CMK (cell line): ENCODE measurements around the gene RPL28.

ENCODE experiments used
- DNase-seq: peaks from one replicate; pipeline ENCODE4 v3.0.0-alpha.2; 2010; ENCODE audit warnings: low read depth

Gene RPL28

DNA sequence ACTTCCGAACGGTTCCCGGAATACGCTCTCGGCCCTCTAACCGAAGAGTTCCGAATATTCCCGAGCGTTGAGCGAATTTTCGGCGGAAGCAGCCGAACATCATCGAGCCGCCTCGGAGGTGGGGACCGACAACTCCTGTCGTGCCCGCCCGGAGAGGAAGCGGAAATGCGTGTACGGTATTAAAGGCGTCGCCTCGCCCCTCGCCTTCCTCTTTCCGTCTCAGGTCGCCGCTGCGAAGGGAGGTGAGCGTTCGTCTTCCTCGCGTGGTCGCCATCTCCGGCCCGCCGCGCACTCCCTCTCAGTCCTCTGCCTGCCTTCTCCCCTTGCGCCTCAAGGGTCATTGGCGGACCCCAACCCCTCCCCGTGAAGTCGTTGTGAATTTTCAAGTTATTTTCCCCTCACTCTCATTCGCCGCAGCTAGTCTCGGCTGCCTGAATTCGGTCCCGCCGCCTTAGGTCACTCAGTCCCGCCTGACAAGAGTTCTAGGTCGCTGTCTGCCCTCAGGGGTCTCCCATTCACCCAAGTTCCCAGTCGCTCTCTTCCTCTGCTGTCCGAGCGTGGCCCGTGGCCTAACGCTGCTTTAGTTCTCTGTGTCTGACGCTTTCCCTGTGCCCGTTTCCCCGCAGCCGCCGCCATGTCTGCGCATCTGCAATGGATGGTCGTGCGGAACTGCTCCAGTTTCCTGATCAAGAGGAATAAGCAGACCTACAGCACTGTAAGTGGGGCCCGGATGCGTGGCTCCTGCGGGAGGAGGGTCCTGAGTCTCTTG lies at the start of gene RPL28:
RPL28 (plus strand) TSS at position 209 of the 769 bp plus-strand sequence; CDS start at position 635, 426 bp downstream.
- DNase-seq, result peak; percentile 95

DNA sequence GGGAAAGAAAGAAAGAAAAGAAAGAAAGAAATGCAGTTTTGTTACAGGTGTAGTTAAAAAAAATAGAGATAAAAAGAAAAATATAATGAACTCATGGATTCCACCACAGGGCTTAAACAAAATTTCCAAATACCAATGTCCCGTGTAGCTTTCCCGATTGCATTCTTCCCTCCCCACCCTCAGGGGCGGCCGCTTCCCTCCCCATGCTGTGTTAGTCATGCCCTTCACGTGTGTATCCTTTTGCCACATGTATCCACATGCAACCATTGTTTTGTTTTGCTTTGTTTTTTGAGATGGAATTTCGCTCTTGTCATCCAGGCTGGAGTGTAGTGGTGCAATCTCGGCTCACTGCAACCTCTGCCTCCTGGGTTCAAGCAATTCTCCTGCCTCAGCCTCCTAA lies 49.6 kb upstream of the RPL28 start:
- DNase-seq, result no peak

DNA sequence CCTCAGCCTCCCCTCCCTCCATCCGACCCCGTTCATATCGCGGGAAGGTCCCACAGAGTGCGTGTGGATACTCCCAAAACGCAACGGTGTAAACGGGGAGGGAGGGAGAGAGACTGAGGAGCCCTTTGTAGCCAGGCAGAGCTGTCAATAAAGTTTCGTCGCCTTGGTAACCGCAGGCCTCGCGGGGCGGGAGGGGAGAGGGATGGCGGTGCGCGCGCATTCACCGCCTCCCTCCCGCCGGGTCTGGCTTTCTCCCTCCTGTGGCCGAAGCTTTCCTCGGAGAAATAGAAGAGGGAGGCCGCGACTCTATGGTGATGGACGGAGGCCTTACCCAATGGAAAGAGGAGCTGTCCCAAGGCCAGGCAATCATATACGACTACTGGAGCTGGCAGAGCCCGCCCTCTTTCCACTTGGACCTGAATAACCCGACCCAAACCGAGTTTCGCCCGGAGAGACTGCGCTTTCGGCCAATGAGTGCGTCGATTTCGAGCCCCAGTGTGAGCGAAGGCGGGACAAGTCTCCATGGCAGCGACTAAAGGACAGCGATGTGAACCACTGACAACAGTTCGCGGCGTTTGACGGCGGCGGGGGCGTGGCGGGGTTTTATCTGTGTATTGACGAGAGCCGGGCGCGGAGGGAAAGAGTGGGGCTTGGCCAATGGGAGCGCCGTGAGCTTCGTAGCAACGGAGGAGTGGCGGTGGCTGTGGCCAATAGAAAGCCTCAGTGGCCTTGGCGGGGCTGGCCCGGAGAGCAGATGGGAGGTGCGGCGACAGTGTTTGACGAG lies 46.4 kb upstream of the RPL28 start, which contains the start of gene KMT5C:
KMT5C (plus strand) TSS at position 772 of the 784 bp plus-strand sequence. CDS start 2,061 bp downstream, outside the sequence.
- DNase-seq, result peak; percentile 100

DNA sequence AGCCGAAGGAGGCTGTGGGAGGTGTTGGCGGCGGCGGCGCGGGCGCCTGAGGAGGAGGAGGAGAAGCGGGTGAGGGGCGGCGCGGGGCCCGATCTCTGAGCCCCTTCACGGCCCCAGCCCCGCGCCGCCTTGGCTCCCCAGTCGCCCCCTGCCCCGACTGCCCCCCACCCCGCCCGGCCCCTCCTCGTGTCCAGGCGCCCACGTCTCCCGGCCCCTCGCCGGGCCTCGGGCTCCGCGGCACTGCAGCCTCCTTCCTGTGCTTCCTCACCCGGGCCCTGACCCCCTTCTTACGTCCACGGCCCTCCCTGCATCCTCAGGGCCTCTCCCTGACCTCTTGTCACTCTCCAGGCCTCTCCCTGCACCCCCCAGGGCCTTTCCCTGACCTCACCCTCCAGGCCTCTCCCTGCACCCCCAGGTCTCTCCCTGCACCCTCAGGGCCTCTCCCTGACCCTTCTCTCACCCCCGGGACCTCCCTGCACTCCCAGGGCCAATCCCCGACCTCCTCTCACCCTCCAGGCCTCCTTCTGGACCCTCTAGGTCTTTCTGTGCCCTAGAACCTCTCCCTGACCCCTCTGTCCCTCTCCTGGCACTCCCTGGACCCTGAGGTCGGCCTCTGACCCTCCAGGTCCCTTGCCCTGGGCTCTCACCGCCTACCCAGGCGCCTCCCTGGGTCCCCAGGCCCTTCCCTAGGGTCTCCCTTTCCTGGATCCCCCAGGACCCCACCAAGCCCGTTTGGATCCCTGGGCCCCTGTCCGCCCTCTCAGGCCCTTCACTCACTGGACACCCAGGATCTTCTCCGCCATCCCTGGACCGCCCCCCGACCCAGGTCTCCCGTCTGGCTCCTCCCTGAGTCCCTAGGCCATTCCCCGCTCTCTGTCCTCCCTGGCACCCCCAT lies 45.6 kb upstream of the RPL28 start:
- peak; percentile 44 for DNase-seq

DNA sequence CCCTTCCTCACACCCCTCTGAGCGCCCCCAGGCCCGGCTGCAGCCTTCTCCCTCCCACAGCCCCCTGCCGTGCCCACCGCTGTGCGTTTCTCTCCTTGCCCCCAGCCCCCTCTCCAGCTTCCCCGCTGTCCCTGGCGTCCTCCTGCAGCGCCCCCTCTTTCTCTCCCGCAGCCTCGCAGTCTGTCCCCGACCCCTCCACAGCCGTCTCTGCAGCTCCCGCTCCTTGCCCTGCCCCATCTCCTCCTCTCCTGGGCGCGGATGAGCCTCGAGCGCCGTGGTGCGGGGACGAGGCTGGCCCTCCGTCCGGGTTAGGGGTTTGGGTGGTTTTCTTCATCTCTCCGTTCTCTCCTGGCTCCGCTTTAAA lies 45.0 kb upstream of the RPL28 start:
- peak; percentile 22 for DNase-seq

DNA sequence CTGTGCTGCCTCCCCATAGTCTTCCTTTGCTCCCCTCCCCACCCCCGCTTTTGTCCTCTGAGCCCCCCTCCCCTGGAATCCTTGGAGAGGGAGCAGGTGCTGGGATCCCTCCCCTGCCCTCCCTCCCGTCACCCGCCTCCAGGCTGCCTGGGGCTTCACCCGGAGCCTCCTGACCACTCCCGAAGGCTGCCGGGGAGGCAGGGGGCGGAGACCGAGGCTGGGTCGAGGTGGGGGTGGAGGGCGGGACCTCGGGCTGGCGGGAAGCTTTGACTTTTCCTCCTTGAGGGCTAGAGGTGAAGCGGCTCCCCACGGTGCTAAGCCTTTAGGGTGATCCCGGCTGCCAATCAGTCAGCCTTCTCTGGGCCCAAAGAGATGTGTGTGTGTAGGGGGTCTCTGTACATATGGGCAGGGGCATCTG lies 44.6 kb upstream of the RPL28 start:
- peak; percentile 68 for DNase-seq

DNA sequence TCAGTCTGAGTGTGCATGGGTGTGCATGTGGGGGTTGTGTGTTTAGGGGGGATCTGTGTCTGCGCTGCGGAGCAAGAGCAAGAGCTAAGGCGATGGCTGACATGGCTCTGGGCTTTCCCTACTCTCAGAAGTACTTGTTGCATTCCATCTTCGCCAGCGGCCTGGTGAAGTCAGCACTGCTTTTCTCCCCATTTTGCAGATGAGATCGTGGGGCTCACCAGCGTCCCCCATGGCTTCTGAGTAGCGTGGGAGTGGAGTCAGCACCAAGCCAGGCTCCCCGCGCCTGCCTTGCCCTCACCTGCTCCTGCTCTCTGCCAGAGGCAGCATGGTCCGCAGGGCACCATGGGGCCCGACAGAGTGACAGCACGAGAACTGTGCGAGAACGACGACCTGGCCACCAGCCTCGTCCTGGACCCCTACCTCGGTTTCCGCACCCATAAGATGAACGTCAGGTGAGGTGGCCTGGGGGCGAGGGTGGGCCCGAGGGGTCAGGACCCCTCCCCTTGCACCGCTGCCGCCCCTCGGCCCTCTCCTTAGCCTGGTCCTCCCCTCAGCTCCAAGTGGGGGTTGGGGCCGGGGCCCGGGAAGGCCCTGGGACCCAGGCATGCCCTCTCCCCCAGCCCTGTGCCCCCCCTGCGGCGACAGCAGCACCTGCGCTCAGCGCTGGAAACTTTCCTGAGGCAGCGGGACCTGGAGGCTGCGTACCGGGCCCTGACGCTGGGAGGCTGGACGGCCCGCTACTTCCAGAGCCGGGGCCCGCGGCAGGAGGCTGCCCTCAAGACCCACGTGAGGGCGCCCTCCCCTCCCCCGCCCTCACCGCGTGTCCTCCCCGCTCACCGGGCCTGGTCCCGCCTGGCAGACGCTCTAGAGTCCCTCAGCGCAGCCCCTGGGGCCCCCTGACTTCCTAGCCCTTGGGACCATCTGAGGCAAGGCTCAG lies 43.9 kb upstream of the RPL28 start:
- DNase-seq, result no peak

DNA sequence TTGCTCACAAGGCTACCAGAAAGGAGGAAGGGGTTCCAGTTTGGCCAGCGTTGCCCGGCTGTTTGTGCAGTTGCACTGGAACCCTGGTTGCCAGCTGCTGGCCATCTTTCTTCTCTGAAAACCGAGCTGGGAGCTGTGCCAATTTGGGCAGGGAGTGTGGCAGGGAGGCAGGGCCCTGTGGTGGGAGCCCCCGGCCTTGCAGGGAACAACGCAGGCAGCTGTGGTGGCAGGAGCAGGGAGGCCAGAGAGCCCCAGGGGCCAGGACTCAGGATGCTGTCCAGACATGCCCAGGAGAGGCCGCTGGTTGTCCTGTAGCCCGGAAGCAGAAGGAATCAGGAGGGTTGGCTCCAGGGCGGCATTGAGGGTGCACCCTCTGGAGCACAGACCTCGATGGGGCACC lies 41.3 kb upstream of the RPL28 start:
- DNase-seq, result no peak

DNA sequence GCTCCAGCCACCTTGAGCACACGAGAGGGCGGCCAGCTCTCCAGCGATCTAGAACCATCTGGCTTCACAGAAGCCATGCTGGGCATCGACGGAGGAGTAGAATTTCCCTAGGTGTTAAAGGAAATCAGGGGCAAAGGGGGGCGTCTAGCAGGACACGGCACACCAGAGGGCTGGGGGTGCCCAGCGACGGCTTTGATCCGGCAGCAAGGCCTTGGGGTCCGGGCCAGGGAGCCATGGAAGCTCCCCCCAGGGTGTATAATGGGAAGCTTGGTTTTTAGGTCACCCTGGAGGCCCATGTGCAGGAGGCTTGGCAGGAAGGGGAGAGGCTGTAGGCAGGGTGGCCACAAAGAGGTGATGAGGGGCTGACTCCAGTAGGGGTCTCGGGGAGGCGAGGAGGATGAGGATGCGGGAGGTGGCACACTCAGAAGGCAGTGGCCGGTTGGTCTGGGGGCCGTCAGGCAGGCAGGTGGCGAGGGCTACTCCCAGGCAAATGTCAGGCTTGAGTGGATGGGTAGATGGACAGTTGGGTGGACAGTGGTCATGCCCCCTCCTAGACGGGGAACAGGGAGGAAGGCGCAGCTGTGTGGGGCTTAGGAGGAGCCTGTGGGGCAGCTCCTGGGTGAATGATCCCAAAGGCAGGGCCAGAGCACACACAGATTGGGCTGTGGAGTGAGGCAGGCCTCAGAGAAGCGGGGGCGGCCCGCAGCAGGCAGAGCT lies 40.5 kb upstream of the RPL28 start:
- DNase-seq, result no peak

DNA sequence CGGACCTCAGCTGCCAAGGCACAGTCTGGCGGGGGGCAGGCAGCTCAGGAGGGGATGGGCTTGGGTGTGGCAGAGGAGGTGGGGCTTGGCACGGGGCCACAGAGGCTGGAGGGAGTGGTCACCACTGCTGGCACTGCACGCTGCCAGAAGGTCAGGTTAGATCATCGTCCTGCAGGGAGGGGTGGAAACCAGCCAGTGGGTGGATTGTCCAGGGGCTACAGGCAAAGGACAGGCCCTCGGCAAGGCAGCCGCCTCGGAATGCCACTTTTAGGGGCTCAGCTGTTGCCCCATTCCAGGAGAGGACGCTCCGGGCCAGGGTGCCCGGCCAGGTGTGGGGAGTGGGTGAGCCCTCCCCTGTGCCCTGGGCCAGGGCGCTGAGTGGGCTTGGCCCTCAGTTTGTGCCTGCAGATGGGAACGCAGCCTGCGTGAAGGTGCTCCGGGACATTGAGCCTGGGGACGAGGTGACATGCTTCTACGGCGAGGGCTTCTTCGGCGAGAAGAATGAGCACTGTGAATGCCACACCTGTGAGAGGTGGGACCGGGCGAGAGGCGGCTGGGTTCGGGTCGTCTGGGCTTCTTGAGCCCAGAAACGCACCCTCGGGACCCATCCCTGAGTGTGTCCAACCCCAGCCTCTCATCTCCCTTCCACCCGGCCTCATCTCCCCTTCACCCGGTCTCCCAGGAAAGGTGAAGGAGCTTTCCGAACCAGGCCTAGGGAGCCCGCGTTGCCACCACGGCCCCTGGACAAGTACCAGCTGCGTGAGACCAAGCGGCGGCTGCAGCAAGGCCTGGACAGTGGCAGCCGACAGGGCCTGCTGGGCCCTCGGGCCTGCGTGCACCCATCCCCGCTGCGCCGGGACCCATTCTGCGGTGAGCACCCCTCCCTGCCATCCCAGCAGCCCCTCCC lies 39.7 kb upstream of the RPL28 start:
- no peak for DNase-seq

DNA sequence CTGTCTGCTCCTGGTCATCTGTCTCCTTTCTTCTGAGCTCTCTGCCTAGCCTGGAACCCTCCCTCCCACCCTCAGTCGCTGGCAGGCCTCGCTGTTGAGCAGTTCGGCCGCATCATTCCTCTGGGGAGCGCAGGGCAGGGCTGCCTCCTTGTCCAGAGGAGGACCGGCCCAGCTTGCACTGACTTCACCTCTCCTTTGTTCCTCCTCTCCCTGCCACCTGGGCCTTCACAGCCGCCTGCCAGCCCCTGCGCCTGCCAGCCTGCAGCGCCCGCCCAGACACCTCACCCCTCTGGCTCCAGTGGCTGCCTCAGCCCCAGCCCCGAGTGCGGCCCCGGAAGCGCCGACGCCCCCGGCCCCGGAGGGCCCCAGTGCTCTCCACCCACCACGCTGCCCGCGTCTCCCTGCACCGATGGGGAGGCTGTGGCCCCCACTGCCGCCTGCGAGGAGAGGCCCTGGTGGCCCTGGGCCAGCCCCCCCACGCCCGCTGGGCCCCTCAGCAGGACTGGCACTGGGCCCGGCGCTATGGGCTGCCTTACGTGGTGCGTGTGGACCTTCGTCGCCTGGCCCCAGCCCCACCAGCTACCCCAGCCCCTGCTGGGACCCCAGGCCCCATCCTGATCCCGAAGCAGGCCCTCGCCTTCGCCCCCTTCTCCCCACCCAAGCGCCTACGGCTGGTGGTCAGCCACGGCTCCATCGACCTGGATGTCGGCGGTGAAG lies 38.8 kb upstream of the RPL28 start:
- DNase-seq, result no peak

DNA sequence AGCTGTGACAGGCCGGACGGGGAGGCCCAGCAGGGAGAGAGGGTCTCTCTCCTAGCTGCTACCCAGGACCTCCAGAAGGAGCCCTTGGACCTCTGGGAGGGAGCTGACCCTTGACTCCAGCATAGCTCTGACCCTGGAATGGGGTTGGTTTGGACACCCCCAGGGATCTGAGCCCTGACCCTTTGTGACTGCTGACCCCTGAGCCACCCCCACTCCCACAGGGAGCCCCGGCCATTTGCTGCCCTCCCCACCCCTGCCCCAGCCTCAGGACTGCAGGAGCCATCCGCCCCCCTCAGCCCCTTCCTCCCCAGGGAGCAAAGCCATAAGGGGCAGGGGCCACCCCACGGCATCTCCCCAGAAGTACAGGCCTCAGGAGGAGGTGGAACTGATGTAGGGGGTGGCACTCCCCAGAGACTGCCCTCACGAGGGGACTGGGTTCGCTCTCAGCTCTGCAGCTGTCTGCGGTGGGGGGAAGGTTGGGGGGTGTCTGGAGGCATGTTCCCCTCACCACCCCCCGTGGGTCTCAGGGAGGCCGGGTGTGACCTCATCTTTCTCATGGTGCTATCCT lies 38.2 kb upstream of the RPL28 start:
- DNase-seq, result no peak

DNA sequence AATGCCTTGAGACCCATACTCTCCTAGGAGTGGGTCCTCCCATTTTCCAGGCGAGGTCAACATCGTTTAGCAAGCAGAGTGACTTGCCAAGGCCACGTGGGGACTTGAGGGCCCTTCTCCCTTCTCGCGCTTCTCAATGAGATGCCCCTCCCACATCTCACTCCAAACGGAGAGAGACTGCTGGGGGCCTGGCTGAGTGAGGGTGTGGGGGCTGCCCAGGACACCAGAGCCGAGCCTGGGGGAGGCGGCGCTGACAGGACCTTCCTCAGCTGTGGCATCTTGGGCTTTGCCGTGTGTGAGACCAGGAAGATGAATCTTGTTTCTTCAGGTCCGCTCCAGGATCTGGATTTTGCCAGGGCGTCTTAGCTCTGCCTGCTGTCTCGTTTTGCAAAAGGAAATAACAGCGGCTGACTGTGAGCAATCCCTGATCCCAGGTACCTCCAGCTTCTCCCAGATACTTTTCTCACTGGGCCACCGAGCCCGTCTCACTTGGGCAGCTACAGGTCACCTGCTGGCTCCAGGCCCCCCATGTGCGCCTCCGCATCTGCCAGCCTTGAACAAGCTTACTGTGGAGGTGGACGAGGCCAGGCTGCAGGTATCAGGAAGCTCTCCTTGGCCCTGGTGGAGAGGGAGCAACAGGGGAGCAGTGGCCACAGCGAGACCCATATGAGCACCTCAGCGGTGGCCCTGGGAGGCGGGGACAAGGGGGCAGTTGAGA lies 37.3 kb upstream of the RPL28 start:
- DNase-seq, result no peak

DNA sequence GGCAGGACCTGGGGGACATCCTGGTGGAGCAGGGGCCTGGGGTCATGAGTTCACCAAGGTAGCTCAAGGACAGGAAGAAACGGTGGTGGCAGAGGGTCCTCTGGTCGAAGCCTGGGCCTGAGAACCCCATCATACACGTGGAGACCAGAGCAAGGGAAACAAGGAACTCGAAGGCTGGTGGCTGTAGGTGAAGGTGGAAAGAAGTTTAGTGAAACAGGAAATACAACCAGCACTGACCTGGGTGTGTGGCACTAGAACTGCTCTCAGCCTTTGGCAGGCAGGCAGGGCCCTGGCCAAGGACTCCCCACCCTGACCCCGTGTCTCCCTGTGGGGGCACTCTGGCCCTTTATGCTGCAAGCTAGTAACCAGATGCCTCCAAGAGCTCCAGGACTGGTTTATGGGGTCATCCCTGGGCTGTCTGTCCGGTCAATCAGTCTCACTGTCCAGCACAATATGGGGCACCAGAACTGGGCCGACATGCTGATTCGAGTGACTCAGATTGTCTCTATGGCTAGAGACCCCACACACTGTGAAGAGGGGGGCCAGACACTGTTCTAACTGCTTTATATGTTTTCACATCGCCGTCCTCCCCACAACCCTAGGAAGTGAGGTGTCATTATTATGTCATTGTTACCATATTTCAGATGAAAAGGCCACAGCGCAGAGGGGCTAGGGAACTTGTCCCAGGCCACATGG lies 35.0 kb upstream of the RPL28 start:
- no peak for DNase-seq

DNA sequence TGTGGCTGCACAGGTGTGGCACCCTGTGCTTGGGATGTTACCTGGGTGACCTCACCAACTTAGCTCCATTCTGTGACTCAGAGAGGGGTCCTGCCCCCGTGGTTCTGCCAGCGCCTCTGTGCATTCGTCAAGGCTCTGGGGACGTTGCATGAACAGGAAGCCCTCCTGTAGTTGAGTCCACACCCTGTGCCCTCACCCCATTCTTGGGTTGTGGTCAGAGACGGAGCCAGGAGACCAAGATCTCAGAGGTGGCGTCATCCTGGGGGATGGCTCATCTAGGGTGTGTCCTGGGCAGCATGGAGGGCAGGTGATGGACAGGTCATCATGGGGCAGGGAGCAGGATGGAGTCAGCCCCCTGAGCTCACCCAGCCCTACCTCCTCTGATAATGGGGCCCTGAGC lies 33.7 kb upstream of the RPL28 start:
- no peak for DNase-seq

DNA sequence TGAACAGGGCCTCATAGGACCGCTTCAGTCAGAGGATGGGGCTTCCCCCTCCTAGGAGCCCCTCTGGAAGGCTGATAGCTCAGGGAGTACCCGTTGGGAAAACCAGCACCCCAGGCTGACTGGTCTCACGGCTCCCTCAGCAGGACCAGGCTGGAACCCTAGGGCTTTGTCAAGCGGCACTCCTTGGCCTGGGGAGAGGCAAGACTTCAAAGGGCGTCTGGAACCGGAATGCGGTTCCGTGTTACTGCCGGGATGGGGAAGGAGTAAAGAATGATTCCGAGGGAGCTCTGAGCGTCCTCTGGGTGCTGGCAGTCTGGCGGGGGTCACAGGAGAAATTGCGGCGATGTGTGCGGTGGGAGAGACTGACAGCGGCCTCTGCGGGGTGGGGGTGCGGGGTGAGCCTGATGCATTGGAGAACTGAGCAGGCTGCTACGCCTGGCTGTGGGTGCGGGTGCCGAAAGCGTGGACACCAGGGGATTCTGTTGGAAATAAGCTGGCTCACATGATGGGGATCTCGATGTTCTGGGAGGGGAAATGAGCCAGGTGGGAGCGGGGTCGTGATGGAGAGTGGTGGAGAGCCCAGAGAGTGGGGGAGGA lies 33.1 kb upstream of the RPL28 start:
- no peak for DNase-seq

DNA sequence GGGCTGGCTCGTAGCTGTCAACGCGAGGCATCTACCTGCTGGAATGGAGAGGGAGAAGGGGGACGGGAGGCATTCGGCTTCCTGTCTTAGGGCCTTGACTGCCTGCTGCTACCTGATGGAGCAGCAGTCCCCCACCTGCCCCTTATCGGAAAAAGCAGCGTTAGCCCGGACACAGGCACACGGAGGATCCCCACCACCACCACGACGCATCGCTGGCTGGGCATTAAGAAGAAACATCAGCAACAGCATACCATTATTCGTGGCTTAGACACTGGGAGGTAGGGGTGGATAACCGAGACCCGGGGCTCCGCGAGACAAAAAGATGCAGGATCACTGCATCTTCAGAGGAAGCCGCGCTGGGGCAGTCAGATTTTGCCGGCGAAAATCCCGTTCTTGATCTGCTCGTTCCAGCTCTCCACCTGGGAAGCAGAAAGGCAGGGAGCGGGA lies 32.4 kb upstream of the RPL28 start:
- no peak for DNase-seq
